Panc1 (cell line): ENCODE results near the gene OGFOD3. TPM values are rescaled to one million over a fixed set of nuclear protein-coding genes. Genes with fewer than 3 reads are reported as not detected.
A peak's percentile ranks its signal among the peaks of the same experiment; 100 is the strongest.

ENCODE experiments used
- ATAC-seq: fragments of 200-7000 bp; cut with Tn5 transposase; 2 replicates; pipeline ENCODE4 v1.9.1; 2020; ENCODE audit warnings: mild to moderate bottlenecking, moderate library complexity
- BruUV-seq: library from RNA; stranded (reverse); fragments of 400-500 nt; replicated peaks from 2 replicates; lab custom pipeline; 2021; lab: Mats Ljungman, UMichigan
- CTCF ChIA-PET: fragments of 300-600 bp; sonication (Branson Sonifier 250); formaldehyde crosslinking; loops from one replicate; lab custom pipeline; 2022; ENCODE audit warnings: antibody characterized with exemption; lab: Charles Lee
- POLR2A ChIA-PET: fragments of 300-600 bp; sonication (Branson Sonifier 250); formaldehyde crosslinking; loops from one replicate; lab custom pipeline; 2022; ENCODE audit warnings: antibody characterized with exemption; lab: Charles Lee
- DNase-seq: peaks from one replicate; pipeline ENCODE4 v3.0.0-alpha.2; 2010; ENCODE audit warnings: low read depth, low spot score
- H3K27ac ChIP-seq: 2 replicates; pipeline ENCODE4 v1.5.1; 2011; ENCODE audit warnings: mild to moderate bottlenecking, low read length, inconsistent platforms
- H3K27me3 ChIP-seq: fragments of 200-500 bp; sonication (Bioruptor generic); 2 replicates; pipeline ENCODE4 v1.6.0; 2014; ENCODE audit warnings: low read length, inconsistent platforms; ENCODE audit not compliant: control insufficient read depth, insufficient read depth
- H3K36me3 ChIP-seq: fragments of 200-500 bp; sonication (Bioruptor generic); 2 replicates; pipeline ENCODE4 v1.5.1; 2014; ENCODE audit warnings: inconsistent platforms, mild to moderate bottlenecking, low read length, moderate library complexity; ENCODE audit not compliant: control insufficient read depth, insufficient read depth
- H3K4me1 ChIP-seq: 2 replicates; pipeline ENCODE4 v1.5.1; 2011; ENCODE audit warnings: inconsistent platforms, mild to moderate bottlenecking, low read length, moderate library complexity; ENCODE audit not compliant: control insufficient read depth, insufficient read depth
- H3K4me3 ChIP-seq, 2 experiments: 2 replicates each; pipeline ENCODE4 v1.5.1; 2011 to 2012; ENCODE audit warnings: low read depth in 2 of 2, low read length in 2 of 2, mild to moderate bottlenecking in 2 of 2, inconsistent platforms in 1 of 2, moderate library complexity in 1 of 2
- H3K9me3 ChIP-seq: fragments of 200-500 bp; sonication (Bioruptor generic); 2 replicates; pipeline ENCODE4 v1.5.1; 2014; ENCODE audit warnings: low read depth, mild to moderate bottlenecking, inconsistent platforms, low read length, moderate library complexity; ENCODE audit not compliant: control insufficient read depth, insufficient read depth
- CTCF ChIP-seq: fragments of 450-650 bp; IDR thresholded peaks from 2 replicates; pipeline ENCODE4 v1.5.1; 2017; ENCODE audit warnings: mild to moderate bottlenecking
- POLR2AphosphoS5 ChIP-seq: IDR thresholded peaks from 2 replicates; pipeline ENCODE4 v1.6.1; 2012; ENCODE audit warnings: mild to moderate bottlenecking, low read depth, low read length, moderate library complexity
- REST ChIP-seq, 2 experiments: IDR thresholded peaks; 2 replicates each; pipeline ENCODE4 v1.6.1; 2011 to 2012; ENCODE audit warnings: low read depth in 2 of 2, control low read depth in 1 of 2, low read length in 1 of 2, mild to moderate bottlenecking in 1 of 2, moderate library complexity in 1 of 2; ENCODE audit not compliant: insufficient read depth in 1 of 2
- SIN3A ChIP-seq: IDR thresholded peaks from 2 replicates; pipeline ENCODE4 v1.6.1; 2012; ENCODE audit warnings: low read depth, mild to moderate bottlenecking, low read length, moderate library complexity, borderline replicate concordance; ENCODE audit not compliant: insufficient read depth
- TCF7L2 ChIP-seq: IDR thresholded peaks from 2 replicates; pipeline ENCODE4 v1.6.1; 2011; ENCODE audit warnings: mild to moderate bottlenecking, low read depth, low read length, inconsistent platforms
- in situ Hi-C: cut with HindIII; loops from 2 replicates; pipeline ENCODE4 v1.10.0; 2016; ENCODE audit warnings: low sequenced_read_pairs, low pct_unique_long_range_greater_than_20kb
- intact Hi-C: fragments of 100-400 bp; cut with micrococcal nuclease; formaldehyde crosslinking; loops from one replicate; pipeline ENCODE4 v1.10.0; 2022; ENCODE audit not compliant: unreplicated experiment
- total RNA-seq: library from RNA; stranded (reverse); gene quantifications from one replicate; pipeline ENCODE4 v1.2.1, GENCODE V29; 2021; ENCODE audit not compliant: unreplicated experiment

Gene OGFOD3
- total RNA-seq, 1 experiment from 2014 or later: 53.9 TPM

- Histone ChIP-seq H3K27me3 (no peaks in the 10 kb centered on the region), H3K27ac (no peak overlapping the region), H3K4me1 (peaks cover 22% of the 10 kb centered on the region), H3K4me3 (no peak overlapping the region), H3K36me3 (no peaks in the 10 kb centered on the region), H3K9me3 (no peaks in the 10 kb centered on the region)
- CTCF ChIA-PET: no interaction called here
- POLR2A ChIA-PET: no interaction called here
- DNase-seq (no peak), ATAC-seq (peak; percentile 43; the same call in 1 of the 2 replicates)
- no peak for TF ChIP-seq CTCF
- intact Hi-C loops (no loop called here), in situ Hi-C loops (no loop called here)
- no TSS peak for BruUV-seq
These were observed 61.5 kb downstream of the OGFOD3 start for GRCh38 chr17:82356845-82357355.

- Histone ChIP-seq H3K36me3 (no peaks in the 10 kb centered on the region), H3K4me3 (no peak overlapping the region), H3K4me1 (peaks cover 22% of the 10 kb centered on the region), H3K27ac (no peak overlapping the region), H3K9me3 (no peaks in the 10 kb centered on the region), H3K27me3 (no peaks in the 10 kb centered on the region)
- ATAC-seq (no peak), DNase-seq (no peak)
- ChIA-PET CTCF (interaction anchor here (0.6 to 0.7 kb wide), 2 partner anchors 22 to 412 kb away, joined by 3 to 4 read pairs; no protein-coding TSS in a partner anchor), POLR2A (no interaction called here)
- TF ChIP-seq SIN3A (no peak), TCF7L2 (no peak), POLR2AphosphoS5 (no peak), REST (IDR thresholded peaks at IDR 0.05; ENCODE audit: insufficient read depth in 1 of 2, low read depth in 2 of 2, low read length in 1 of 2) (no peak), CTCF (no peak)
- BruUV-seq: no TSS peak
- intact Hi-C loops (no loop called here), in situ Hi-C loops (no loop called here)
These were observed 62.5 kb downstream of the OGFOD3 start for GRCh38 chr17:82355770-82356427.
